ENCODE results near the gene PPP1R27.
"Not testable (repeated sequence)": the region's sequence is repeated elsewhere in the genome, so short reads cannot be mapped to it uniquely, and the experiment has no call there.

The PPP1R27 gene

DNA sequence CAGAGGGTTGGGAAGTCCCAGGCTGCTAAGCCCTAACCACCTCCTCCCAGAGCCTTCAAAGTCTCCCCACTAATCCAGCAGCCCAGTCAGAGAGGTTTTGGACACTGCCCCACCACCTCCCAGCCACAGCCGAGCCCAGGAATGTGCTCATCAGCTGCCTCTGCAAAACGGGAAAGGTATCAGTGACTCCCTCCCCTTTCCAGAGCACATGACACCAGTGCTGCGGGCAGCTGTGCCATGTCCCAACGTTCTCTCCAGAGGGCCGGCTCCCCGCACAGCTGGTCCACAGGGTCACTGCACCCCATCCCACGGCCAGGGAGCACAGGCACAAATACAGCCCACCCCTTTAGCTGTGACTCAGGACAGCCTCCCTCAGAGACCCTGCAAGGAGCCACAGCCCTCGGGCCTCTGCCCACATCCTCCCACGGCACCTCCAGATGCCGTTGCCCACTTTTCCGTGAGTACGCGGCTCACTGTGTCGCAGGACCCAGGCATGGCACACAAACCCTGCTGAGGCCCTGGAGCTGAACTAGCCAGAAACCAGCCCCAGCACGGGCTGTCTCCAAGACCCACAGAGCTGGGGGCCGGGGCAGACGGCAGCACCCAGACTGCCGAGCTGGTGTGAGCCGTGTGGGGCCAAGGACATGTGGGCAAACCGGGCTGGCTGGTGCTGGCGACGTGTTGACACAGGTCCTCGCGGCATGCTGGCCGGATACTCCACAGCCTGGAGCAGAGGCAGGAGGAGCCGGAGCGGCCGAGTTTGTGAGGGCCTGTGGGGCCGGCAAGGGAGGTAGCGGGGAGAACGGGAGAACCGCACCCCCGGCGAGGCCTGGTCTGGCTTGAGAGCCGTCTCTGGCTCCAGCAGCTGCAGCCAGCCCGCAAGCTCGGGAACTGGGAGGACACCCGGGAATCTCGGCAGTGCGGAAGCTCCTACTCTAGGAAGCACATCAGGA lies 6.3 kb upstream of the PPP1R27 start:
- DNase-seq = no peak

DNA sequence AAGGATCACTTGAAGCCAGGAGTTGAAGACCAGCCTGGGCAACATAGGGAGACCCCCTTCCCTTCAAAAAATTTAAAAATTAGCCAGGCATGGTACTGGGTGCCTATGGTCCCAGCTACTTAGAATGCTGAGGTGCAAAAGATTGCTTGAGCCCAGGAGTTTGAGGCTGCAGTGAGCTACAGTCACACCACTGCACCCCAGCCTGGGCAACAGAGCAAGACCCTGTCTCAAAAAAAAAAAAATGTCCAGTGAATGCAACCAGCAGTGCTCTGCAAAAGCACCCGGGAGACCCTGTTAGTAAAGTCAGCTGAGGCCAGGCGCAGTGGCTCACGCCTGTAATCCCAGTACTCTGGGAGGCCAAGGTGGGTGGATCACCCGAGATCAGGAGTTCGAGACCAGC lies 5.2 kb upstream of the PPP1R27 start:
- DNase-seq = not testable (repeated sequence)

DNA sequence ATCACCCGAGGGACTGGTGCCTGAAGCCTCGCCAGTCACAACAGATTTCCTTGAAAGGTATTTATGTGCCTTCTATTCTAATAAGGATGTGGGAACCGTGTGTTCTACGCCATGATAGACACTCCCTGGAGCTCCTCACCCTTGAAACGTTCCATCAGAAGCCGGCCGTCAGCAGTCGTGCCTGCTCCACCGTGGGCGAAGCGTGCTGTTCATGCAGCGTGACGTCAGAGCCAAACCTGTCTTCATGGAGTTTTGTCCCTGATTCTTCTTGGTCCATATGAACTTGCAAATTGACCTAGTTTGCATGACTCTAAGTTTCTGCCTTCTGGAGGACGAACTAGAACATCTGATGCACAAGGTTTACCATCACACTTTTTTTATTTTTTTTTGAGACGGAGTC lies 4.5 kb upstream of the PPP1R27 start:
- no peak for DNase-seq

DNA sequence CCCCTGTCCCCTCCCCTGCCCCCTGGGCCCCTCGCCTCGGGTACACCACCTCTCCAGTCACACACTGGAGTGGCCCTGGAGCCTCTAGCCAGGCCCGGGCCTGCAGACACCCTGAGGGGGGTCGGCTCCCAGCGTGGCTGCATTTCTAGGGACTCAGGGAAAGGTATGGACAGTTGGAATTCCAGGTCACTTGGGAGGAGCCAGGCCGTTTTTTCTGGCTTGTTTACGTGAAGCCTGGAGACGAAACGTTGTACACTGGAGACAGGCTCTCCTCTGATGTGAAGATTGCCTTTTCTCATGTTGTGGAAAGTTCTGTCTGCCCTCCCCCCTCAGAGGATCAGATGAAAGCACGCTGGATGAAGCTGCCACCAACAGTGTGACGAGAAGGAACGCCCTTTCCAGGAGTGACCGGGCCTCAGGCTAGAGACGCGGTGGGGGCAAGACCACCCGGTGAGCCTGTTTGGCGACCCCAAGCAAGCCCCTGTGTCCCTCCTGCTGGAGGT lies 4.0 kb upstream of the PPP1R27 start:
- DNase-seq = no peak

DNA sequence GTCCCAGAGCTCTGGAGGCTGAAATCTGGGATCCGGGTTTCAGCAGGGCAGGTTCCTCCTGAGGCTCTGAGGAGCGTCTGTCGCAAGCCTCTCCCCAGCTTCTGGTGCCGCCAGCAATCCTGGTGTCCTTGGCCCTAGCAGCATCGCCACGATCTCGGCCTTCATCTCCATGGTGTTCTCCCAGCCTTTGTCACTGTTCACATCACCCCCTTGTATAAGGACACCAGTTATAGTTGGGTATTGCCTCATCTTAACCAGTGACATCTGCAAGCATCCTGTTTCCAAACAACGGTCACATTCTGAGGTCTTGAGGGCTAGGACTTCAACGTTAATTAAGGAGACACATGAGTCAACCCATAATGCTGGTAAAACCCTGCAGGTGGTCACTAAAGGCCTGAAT lies 2.8 kb upstream of the PPP1R27 start:
- DNase-seq = no peak

DNA sequence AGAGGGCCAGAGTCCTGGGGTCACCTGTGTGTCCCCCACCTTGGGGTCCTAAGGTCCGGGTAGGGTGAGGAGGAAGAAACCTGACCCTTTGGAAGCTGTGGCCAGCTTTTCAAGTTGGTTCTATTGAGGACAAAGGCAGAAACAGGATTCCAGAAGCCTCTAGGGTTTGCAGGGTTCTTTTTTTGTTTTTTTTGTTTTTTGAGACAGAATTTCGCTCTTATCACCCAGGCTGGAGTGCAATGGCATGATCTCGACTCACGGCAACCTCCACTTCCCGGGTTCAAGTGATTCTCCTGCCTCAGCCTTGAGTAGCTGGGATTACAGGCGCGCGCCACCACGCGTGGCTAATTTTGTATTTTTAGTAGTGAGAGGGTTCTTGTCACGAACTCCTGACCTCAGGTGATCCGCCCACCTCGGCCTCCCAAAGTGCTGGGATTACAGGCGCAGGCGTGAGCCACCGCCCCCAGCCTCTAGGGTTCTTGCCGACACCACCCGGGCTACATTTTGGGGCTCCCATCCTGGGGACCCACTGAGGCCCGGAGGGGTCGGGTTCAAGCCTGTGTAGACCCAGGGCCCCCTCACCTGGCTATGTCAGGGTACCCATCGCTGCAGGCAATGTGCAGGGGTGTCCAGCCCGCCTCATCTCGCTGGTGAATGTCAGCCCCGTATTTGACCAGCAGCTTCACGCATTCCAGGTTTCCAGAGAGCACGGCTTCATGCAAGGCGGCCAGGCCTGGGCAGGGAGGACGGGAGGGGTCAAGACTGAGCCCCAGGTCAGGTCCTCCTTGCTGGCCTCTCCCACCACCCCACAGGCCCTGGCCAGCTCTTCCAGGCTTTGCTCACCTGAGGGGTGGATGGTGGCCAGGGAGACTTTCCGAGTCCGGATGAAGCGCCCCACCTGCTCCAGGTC lies 674 bp downstream of the PPP1R27 start:
- no peak for DNase-seq

DNA sequence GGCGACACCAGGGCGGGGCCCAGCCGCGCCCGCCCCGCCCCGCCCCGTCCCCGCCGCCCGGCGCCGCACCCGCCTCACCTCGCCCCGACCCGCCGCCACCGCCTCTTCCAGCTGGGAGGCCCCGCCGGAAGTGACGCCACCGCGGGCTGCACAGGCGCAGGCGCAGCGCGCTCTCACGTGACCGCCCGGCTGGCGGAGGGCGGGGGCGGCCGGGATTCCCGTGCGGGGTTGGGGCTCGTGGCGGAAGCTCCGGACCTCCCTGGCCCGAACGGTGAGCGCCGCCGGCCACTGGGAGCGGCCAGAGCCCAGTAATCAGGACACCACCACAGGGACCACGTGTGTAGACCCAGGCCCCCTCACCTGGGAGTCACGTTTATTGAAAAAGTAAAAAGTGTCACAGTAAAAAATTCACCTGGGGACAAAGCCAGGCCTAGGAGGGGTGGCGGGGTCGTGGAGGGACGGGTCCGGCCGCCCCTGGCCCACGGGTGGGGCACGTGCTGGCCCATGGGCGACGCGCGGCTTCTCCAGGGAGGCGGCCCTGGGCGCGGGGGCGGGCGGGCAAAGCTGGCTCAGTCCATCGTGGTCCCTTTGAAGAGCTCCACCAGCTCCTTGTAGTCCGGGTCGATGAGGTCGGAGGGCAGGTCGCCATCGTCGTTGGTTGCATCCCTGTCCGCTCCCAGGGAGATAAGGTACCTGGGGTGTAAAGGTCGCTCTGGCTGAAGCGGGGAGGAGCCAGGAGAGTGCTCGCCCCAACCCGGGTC lies 1.5 kb downstream of the PPP1R27 start, which contains the start of gene MCRIP1:
TSS of gene MCRIP1 (minus strand) at position 132 of the 761 bp plus-strand sequence. CDS start 8,785 bp downstream, outside the sequence.
- DNase-seq = peak; percentile 89 to 96 (median 93)

DNA sequence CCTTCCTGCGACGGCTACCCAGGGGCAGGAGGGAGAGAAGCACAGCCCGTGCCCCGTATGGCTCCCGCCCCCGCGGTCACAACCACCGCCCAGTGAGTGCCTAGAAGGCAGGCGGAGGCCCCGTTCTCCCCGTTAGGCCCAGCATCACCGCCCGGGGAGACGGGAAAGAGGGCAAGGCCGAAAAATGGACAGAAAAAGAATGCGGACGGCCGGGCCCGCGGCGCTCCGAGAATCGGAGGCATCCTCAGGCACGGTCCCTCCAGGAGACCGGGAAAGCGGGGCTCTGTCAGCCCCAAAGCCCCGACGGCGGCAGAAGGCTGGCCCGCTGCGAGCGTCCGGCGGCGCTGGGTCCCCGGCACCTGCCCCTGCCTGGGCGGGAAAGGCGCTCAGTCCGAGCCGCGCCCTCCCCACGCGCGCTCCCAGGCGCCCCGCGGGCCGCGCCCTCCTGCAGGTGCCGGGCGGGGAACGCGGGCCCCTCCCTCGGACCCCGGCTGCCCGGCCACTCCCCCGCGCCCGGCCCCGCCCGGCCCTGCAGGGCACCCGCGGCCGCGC lies 2.2 kb downstream of the PPP1R27 start:
- DNase-seq = peak in 1 of 5 donors; percentile 43

DNA sequence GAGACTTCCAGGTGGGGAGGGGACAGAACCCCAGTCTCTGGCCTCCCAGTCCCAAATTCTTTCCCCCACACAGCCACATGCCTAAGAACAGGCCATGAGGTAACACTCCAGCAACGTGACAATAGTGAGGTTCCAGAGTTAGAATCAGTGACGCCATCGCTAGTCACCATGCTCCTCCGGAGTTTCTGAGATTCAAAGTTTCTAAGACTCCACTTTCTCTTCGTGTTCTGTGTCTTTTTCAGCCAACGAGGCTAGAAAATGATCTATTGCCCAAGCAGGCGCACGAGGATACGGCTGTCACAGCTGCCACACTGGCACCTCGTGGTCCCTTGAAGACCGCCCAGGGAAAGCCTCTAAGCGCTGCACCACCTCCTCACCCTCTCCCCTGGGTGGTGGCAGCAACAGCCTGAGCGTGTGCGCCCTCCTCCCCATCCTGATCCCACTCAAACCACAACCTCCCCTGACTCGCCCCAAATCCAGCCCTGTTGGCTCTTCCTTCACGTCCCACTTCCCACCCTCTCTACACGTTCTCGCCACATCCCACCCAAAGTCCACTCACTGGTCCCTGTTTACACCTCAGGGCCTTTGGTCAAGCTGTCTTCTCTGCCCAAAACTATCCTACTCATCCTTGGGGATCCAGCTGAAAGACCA lies 2.8 kb downstream of the PPP1R27 start:
- DNase-seq = peak in 4 of 5 donors; percentile 32 to 59 (median 37)

DNA sequence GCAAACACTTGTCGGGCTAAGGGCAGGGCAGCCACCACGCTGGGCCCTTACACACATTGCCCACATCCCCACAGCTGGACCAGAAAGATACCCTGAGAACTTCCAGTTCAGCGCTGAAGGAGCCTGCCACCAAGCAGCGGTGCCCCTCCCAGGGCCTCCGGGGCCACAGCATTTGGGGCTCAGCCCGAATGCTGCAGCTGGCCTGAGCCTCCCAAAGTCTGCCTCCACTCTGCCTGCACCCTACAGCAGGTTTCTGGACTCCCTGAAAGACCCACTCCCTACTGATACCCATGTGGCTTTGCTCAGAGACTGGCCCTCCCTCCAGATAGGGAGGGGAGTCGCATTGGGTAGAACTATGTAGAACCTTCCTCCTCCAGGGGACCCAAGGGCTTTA lies 3.3 kb downstream of the PPP1R27 start:
- no peak for DNase-seq

DNA sequence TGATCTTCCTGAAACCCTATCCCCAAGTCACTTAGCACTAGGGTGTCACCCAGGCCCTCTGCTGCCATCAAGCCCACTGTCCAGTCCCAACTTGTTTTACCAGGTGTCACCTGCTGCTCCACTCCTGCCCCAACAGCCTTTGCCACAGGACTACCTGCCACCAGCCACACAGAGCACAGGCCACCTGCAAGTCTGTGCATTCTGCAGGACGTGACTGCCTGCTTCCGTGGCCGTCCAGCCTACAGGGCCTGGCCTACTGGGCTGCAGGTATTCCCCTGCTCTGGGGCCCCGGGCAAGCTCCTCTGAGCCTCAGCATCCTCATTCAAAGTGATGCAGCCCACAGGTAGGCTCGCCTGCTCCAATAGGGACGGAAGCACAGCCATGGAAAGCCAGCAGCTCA lies 5.0 kb downstream of the PPP1R27 start:
- DNase-seq = no peak

DNA sequence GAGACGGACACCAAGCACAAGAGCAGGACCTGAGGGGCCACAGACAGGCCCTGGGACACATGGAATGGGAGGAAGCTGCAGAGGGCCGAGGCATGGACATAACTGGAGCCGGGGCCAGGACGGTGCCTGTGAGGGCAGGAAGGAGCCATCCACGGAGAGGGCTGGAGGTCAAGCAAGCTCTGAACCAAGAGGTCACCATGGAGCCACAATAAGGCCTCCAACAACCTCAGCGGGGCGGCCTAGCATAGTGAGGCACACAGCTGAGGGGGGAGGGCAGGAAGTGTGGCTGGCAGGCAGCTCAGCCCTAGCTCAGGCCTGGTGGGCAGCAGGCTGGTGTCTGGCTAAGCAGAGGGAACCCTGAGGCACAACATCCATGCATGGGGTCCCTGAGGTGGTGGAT lies 6.2 kb downstream of the PPP1R27 start:
- DNase-seq = no peak

DNA sequence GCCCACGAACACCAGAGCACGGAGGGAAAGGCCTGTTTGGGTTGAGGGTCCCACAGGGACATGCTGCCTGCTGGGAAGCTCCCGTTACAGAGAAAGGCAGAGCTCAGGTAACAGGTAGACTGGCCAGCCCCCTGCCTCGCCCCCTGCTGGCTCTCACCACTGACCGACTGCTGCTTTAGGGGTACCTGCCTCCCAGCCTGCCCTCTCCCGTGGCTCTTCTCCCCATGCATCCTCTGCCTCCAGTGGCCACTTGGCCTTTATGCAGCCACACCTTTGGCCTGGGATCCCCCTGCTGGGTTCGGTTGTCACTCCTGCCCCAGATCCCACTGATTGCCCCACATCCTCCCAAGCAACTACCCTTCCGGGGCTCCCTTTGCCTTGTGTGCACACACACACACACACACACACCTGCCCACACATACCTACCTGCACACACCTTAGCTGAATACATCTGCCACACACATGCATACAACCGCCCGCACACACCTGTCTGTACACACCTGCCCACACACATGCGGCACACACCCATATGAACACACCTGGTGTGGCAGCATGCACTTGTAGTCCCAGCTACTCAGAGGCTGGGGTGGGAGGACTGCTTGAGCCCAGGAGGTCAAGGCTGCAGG lies 8.9 kb downstream of the PPP1R27 start:
- no peak for DNase-seq

DNA sequence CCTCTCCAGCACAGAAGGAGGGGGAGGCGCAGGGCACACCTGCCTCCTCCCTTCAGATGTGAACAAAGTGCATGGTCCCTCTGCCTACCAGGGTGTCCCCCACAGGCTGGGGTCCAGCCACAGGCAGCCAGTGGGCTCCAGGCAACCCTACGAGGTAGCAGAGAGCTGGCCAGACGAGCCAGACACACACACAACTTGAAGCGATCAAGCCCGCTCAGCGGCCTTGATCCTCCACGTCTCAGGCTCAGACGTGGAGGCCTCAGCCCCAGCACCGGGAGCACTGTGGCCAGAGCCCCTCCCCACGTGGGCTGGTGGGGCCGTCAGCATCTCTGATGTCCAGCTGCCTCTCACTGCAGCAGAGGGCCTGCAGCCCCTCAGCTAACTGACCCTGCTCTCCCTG lies 10.3 kb downstream of the PPP1R27 start:
- DNase-seq = no peak

DNA sequence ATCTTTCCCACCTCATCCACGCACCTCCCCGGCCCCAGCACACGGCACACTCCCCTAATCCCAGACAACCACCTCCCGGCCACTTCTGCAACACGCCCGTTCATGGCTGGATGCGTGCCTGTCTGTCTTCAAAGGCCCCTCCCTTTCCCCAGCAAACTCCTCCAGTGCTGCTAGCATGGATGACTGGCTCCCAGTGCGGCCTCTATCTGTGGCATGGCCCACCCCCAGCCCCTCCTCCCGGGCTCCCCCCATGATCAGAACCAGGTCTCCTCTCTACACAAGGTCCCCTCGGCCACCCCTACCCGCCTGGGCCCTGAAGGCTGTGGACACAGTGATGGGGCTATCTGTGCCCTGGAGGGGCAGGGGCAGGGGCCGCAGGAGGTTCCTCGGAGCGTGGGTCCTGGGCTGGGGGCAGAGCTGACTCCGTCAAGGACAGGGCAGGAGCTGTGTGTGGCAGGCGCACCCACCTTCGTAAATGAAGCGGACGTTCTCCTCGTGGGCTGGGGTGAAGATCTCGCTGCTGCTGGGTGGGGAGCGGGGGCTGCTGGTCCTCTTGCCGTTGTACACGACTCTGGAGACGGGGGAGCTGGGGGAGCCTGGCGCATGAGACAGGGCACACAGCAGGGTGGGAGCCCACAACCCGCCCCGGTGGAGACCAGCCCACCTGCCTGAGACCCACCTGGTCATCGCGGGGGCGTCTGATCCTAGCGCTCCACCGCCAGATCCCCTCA lies 10.9 kb downstream of the PPP1R27 start:
- DNase-seq = no peak

DNA sequence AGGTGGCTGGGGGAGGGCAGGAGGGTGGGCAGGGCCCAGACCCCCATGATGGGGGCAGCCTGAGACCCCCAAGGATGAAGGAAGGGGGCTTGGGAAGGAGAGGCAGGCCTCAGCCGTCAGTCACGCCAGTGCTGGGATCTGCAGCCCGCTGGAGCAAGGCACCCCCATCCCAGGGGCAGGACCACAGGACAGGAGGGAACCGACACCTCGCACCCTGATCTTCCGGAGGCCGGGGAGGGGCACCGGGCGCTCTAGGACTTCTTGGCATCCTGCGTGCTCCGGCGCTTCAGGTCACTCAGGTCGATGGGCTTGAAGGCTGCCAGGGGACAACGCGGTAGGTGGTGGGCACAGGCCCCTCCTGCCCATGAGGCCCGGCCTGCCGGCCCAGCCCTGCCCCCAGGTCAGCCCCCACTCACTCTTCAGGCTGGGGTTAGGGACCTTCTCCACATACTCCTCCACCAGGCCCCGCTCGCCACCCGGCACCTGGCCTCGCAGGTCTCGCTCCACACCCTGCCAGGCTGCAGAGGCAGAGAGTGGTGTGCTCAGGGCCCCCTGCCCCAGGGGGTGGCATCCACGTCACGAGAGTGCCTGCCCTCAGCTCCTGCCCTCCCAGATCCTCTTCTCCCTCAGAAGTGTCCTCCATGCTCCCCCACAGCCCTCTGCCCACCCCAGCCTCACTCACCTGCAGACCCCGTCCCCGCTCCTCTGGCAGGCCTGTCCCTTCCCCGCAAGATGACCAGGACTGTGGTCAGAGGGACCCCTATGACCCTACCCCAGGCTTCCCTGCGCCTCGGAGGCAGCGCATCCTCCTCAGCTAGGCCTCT lies 11.6 kb downstream of the PPP1R27 start:
- no peak for DNase-seq

DNA sequence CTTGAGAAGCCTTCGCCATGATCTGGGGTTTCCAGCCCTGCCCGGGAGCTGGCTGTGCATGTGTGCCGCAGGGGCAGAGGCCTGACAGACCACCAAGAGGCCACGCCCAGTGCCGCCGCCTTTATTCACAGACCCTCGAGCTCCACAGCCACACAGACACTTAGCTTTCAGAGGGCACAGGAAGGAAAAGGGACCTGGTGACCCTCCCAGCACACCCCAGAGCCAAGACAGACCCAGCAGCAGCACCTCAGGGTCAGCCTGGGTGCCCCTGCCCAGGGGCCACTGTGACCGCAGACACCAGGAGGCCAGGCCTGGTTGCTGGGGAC lies 12.6 kb downstream of the PPP1R27 start:
- no peak for DNase-seq

DNA sequence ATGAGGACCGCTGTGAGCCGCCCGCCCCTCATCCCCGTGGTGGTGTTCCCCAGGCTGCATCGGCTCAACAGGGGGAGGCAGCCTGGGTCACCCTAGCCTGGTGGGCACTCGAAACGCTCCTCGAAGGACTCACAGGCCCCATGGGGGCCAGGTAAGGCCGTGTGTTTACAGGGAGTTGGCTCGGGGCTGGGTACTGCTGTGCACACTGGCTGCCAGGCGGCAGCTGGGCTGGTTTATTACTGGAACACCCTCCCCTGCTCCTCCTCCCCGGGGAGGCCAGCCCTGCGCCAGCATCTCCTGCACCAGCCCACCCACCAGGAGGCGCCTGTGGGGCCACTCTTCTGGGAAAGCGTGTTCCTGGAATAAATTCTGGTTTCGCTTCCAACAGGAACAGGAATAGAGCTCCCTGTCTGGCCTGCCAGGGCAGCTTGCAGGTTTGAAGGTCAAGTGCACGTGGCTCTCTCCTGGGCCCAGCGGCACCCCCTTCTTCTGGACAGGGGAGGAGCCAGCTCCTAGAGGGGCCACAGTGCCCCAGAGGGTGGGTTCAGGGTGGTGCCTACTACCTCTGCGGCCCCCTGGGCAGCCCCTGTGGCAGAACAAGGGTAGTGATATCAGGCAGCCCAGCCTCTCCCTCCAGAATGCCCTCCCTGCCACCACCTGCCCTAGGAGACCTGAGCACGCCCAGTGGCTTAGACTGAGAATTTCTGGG lies 13.1 kb downstream of the PPP1R27 start:
- peak in 1 of 5 donors; percentile 55 for DNase-seq

DNA sequence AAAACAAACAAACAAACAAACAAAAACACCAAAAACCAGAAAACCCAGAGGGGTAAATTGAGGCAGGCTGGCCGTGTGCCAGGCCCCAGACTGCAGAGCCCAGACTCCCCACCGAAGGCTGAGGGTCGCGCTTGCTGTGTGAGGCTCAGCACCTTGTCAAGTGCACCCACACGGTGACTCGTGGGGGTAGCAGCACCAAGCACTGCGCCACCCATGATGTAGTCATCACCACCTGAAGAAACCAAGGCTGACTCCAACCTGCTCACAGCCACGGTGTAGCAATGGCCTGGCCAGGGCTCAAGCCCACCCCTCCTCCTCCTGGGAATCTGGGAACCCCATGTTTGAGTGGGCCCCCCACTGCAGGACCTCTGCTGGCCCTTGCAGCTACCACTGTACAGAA lies 13.7 kb downstream of the PPP1R27 start:
- no peak for DNase-seq

Measured in T-helper 1 cell (primary cell).